Suprapubic skin (tissue), 4 donors: ENCODE measurements around the gene GOLM1. TPM values are rescaled to one million over a fixed set of nuclear protein-coding genes. Genes with fewer than 3 reads are reported as not detected.

ENCODE experiments used
- DNase-seq, 2 donors: peaks; one replicate each; pipeline ENCODE4 v3.0.0-alpha.2; 2019; ENCODE audit warnings: low spot score in 2 of 2
- H3K27ac ChIP-seq: fragments of 200-600 bp; sonication (generic); one replicate; pipeline ENCODE4 v1.5.1; 2019
- H3K27me3 ChIP-seq: fragments of 200-600 bp; sonication (generic); one replicate; pipeline ENCODE4 v1.5.1; 2019
- H3K36me3 ChIP-seq: fragments of 200-600 bp; sonication (generic); one replicate; pipeline ENCODE4 v1.5.1; 2019
- H3K4me1 ChIP-seq: fragments of 200-600 bp; sonication (generic); one replicate; pipeline ENCODE4 v1.5.1; 2019
- H3K4me3 ChIP-seq: fragments of 200-600 bp; sonication (generic); one replicate; pipeline ENCODE4 v1.5.1; 2019; ENCODE audit warnings: mild to moderate bottlenecking
- H3K9me3 ChIP-seq: fragments of 200-600 bp; sonication (generic); one replicate; pipeline ENCODE4 v1.5.1; 2019
- CTCF ChIP-seq, 2 donors: fragments of 200-600 bp in 1 of 2; fragments of 450-650 bp in 1 of 2; sonication (generic) in 1 of 2; IDR thresholded peaks; one replicate each; pipeline ENCODE4 v1.5.1; 2016 to 2019; ENCODE audit warnings: antibody characterized with exemption in 2 of 2, mild to moderate bottlenecking in 1 of 2, moderate library complexity in 1 of 2
- EP300 ChIP-seq: sonication (generic); formaldehyde crosslinking; IDR thresholded peaks from one replicate; pipeline ENCODE4 v1.6.1; 2017; ENCODE audit warnings: antibody characterized with exemption
- POLR2A ChIP-seq, 2 donors: fragments of 450-650 bp; IDR thresholded peaks; one replicate each; pipeline ENCODE4 v1.6.1; 2017; ENCODE audit warnings: antibody characterized with exemption in 2 of 2, mild to moderate bottlenecking in 2 of 2, moderate library complexity in 2 of 2
- POLR2AphosphoS5 ChIP-seq, 3 donors: sonication (generic); formaldehyde crosslinking; IDR thresholded peaks; one replicate each; pipeline ENCODE4 v1.6.1; 2017; ENCODE audit warnings: antibody characterized with exemption in 3 of 3
- WGBS: methylation state at CpG from one replicate; pipeline ENCODE4 v1.1.5; 2018; 5-methylcytosine and 5-hydroxymethylcytosine counted together
- total RNA-seq, 4 donors: library from RNA; depleted of rRNA; stranded (reverse); fragments of >200 nt; gene quantifications; one replicate each; pipeline ENCODE4 v1.1.0, GENCODE V29; 2016

The GOLM1 gene
- total RNA-seq, 4 donors from 2014 or later = 6.6 to 10.6 (median 10.3) TPM

GRCh38 chr9:86042199-86042978 lies 57.0 kb downstream of the GOLM1 start:
- Histone ChIP-seq H3K36me3 (no peaks in the 10 kb centered on the region), H3K4me3 (no peak overlapping the region), H3K4me1 (no peaks in the 10 kb centered on the region), H3K27ac (no peak overlapping the region), H3K9me3 (no peaks in the 10 kb centered on the region), H3K27me3 (no peaks in the 10 kb centered on the region)
- TF ChIP-seq EP300 (no peak), POLR2A (IDR thresholded peaks at IDR 0.05) (no peak), POLR2AphosphoS5 (IDR thresholded peaks at IDR 0.05) (no peak), CTCF (IDR thresholded peaks at IDR 0.05) (no peak)
- DNase-seq = no peak
- WGBS = 71% methylated on average over 5 of the region's 5 CpGs

- no peaks in the 10 kb centered on the region for H3K9me3 ChIP-seq
- no peaks in the 10 kb centered on the region for H3K27me3 ChIP-seq
- no peak overlapping the region for H3K27ac ChIP-seq
- no peaks in the 10 kb centered on the region for H3K4me1 ChIP-seq
- no peak for DNase-seq
- 40% methylated on average over 4 of the region's 8 CpGs for WGBS
- no peak for TF ChIP-seq EP300
- TF ChIP-seq POLR2AphosphoS5 (IDR thresholded peaks at IDR 0.05) = no peak
- no peak for TF ChIP-seq POLR2A (IDR thresholded peaks at IDR 0.05)
- TF ChIP-seq CTCF (IDR thresholded peaks at IDR 0.05) = no peak
- no peak overlapping the region for H3K4me3 ChIP-seq
- H3K36me3 ChIP-seq = no peaks in the 10 kb centered on the region
Measured at GRCh38 chr9:86041311-86041741, 58.0 kb downstream of the GOLM1 start.

- no peak for DNase-seq
- H3K4me1 ChIP-seq = no peaks in the 10 kb centered on the region
- no peak overlapping the region for H3K27ac ChIP-seq
- no peaks in the 10 kb centered on the region for H3K9me3 ChIP-seq
- H3K36me3 ChIP-seq = peaks cover 3% of the 10 kb centered on the region
- TF ChIP-seq CTCF (IDR thresholded peaks at IDR 0.05) (no peak), EP300 (no peak), POLR2AphosphoS5 (IDR thresholded peaks at IDR 0.05) (no peak), POLR2A (IDR thresholded peaks at IDR 0.05) (no peak)
- no peak overlapping the region for H3K4me3 ChIP-seq
- WGBS = 68% methylated on average over 3 of the region's 3 CpGs
- H3K27me3 ChIP-seq = no peaks in the 10 kb centered on the region
Measured at GRCh38 chr9:86040861-86041155, 58.5 kb downstream of the GOLM1 start.

- WGBS = 94% methylated on average over 12 of the region's 12 CpGs
- H3K9me3 ChIP-seq = no peaks in the 10 kb centered on the region
- H3K4me3 ChIP-seq = no peak overlapping the region
Measured at GRCh38 chr9:86039991-86040860, 59.1 kb downstream of the GOLM1 start.

More at GRCh38 chr9:86039991-86040860, 59.1 kb downstream of the GOLM1 start:
- no peak for DNase-seq
- Histone ChIP-seq H3K27ac (no peak overlapping the region), H3K4me1 (no peaks in the 10 kb centered on the region), H3K27me3 (no peaks in the 10 kb centered on the region), H3K36me3 (peaks cover 3% of the 10 kb centered on the region)
- no peak for TF ChIP-seq CTCF (IDR thresholded peaks at IDR 0.05)
